ENCODE measurements around the gene GOLPH3L.
A peak's percentile ranks its signal among the peaks of the same experiment; 100 is the strongest.
"Not testable (repeated sequence)": the region's sequence is repeated elsewhere in the genome, so short reads cannot be mapped to it uniquely, and the experiment has no call there.

Gene GOLPH3L

GRCh38 chr1:150638430-150638829 lies 58.5 kb downstream of the GOLPH3L start:
- H3K4me3 ChIP-seq; H3K27ac ChIP-seq; H4K20me1 ChIP-seq; H3K9ac ChIP-seq; H3K27me3 ChIP-seq; H3K4me1 ChIP-seq; H3K9me3 ChIP-seq (replicated peaks in 1 of 11); H3K36me3 ChIP-seq; H3K4me2 ChIP-seq: not testable (repeated sequence)
- TF ChIP-seq Cebpa-rat (IDR thresholded peaks at IDR 0.05) = peak in 1 of 11 experiments; percentile 36; a peak in 1 of 22 replicates

GRCh38 chr1:150634839-150635622 lies 61.9 kb downstream of the GOLPH3L start:
- not testable (repeated sequence) for H3K9ac ChIP-seq

GRCh38 chr1:150629115-150629928 lies 67.6 kb downstream of the GOLPH3L start, which contains the start of gene ENSA:
TSS of gene ENSA (minus strand) at chr1:150629612. CDS start at chr1:150629470, 142 bp downstream.
- no peaks in the 10 kb centered on the region for H3K27me3 ChIP-seq
- H3K9me3 ChIP-seq (replicated peaks in 1 of 11) = no peaks in the 10 kb centered on the region
- peaks cover 0 to 17% (median 5%) of the 10 kb centered on the region in 11 experiments; a peak in 7 of 22 replicates for H4K20me1 ChIP-seq
- H3K9ac ChIP-seq = peak within 1 kb of the TSS; percentile 82 to 93 (median 87)
- H3K4me2 ChIP-seq = peak within 1 kb of the TSS; percentile 76 to 94 (median 89)
- TF ChIP-seq Cebpa-rat (IDR thresholded peaks at IDR 0.05) = no peak
- peak within 1 kb of the TSS; percentile 84 to 94 (median 89) for H3K27ac ChIP-seq
- peaks cover 19 to 43% (median 23%) of the 10 kb centered on the region in 10 experiments for H3K4me1 ChIP-seq
- peaks cover 32 to 38% (median 35%) of the 10 kb centered on the region in 11 experiments for H3K36me3 ChIP-seq
- H3K4me3 ChIP-seq = peak within 1 kb of the TSS; percentile 69 to 89 (median 73)

More at GRCh38 chr1:150634839-150635622, 61.9 kb downstream of the GOLPH3L start:
- H3K36me3 ChIP-seq; H3K27me3 ChIP-seq; H3K27ac ChIP-seq; H4K20me1 ChIP-seq; H3K4me3 ChIP-seq; H3K9me3 ChIP-seq (replicated peaks in 1 of 11): not testable (repeated sequence)
- Histone ChIP-seq H3K4me2 (peak overlapping the region in 6 of 11 experiments; percentile 2 to 49 (median 37); a peak in 7 of 22 replicates), H3K4me1 (peaks cover 7 to 21% (median 15%) of the 10 kb centered on the region in 10 experiments; a peak in 19 of 20 replicates)

- peak overlapping the region; percentile 69 to 89 (median 73) for H3K4me3 ChIP-seq
- no peaks in the 10 kb centered on the region for H3K27me3 ChIP-seq
- H3K27ac ChIP-seq = peak overlapping the region; percentile 84 to 94 (median 89)
- H3K36me3 ChIP-seq = peaks cover 38 to 44% (median 41%) of the 10 kb centered on the region in 11 experiments
- TF ChIP-seq Cebpa-rat (IDR thresholded peaks at IDR 0.05) = no peak
- H3K4me1 ChIP-seq = peaks cover 19 to 49% (median 23%) of the 10 kb centered on the region in 10 experiments
- peak overlapping the region; percentile 82 to 93 (median 87) for H3K9ac ChIP-seq
- H3K9me3 ChIP-seq (replicated peaks in 1 of 11) = no peaks in the 10 kb centered on the region
- H4K20me1 ChIP-seq = peaks cover 0 to 19% (median 5%) of the 10 kb centered on the region in 11 experiments; a peak in 7 of 22 replicates
- peak overlapping the region; percentile 71 to 94 (median 89) for H3K4me2 ChIP-seq
These were observed 68.2 kb downstream of the GOLPH3L start for GRCh38 chr1:150628766-150629114.

- peak overlapping the region; percentile 69 to 89 (median 73) for H3K4me3 ChIP-seq
- no peak for TF ChIP-seq Cebpa-rat (IDR thresholded peaks at IDR 0.05)
- peak overlapping the region; percentile 71 to 94 (median 89) for H3K4me2 ChIP-seq
- peaks cover 45 to 52% (median 49%) of the 10 kb centered on the region in 11 experiments for H3K36me3 ChIP-seq
- H3K27ac ChIP-seq = peak overlapping the region in 8 of 11 experiments; percentile 84 to 91 (median 88); a peak in 13 of 22 replicates
- H3K9me3 ChIP-seq (replicated peaks in 1 of 11) = no peaks in the 10 kb centered on the region
- peaks cover 0 to 21% (median 5%) of the 10 kb centered on the region in 11 experiments; a peak in 7 of 22 replicates for H4K20me1 ChIP-seq
- peak overlapping the region; percentile 82 to 93 (median 87); a peak in 21 of 22 replicates for H3K9ac ChIP-seq
- H3K4me1 ChIP-seq = peaks cover 19 to 54% (median 23%) of the 10 kb centered on the region in 10 experiments
- H3K27me3 ChIP-seq = no peaks in the 10 kb centered on the region
These were observed 69.0 kb downstream of the GOLPH3L start for GRCh38 chr1:150627826-150628410.

- no peak overlapping the region for H3K27ac ChIP-seq
- no peaks in the 10 kb centered on the region for H3K27me3 ChIP-seq
- peaks cover 0 to 21% (median 5%) of the 10 kb centered on the region in 11 experiments; a peak in 7 of 22 replicates for H4K20me1 ChIP-seq
- TF ChIP-seq Cebpa-rat (IDR thresholded peaks at IDR 0.05) = no peak
- no peak overlapping the region for H3K4me2 ChIP-seq
- H3K4me3 ChIP-seq = no peak overlapping the region
- H3K9me3 ChIP-seq (replicated peaks in 1 of 11) = no peaks in the 10 kb centered on the region
- peaks cover 19 to 72% (median 34%) of the 10 kb centered on the region in 10 experiments for H3K4me1 ChIP-seq
- H3K9ac ChIP-seq = peak overlapping the region in 1 of 11 experiments; percentile 25; a peak in 2 of 22 replicates
- peaks cover 49 to 68% (median 63%) of the 10 kb centered on the region in 11 experiments for H3K36me3 ChIP-seq
These were observed 70.8 kb downstream of the GOLPH3L start for GRCh38 chr1:150626150-150626549.

GRCh38 chr1:150624546-150624945 lies 72.4 kb downstream of the GOLPH3L start:
- Histone ChIP-seq H3K4me2 (0 out of 22 replicates have a peak overlapping the region, but pooled peaks of 1 of the 11 experiments have one; percentile 11), H3K4me1 (peaks cover 10 to 78% (median 41%) of the 10 kb centered on the region in 10 experiments), H4K20me1 (peaks cover 0 to 21% (median 5%) of the 10 kb centered on the region in 11 experiments; a peak in 7 of 22 replicates), H3K9ac (peak overlapping the region in 1 of 11 experiments; percentile 30; a peak in 1 of 22 replicates), H3K36me3 (peaks cover 53 to 84% (median 79%) of the 10 kb centered on the region in 11 experiments)
- not testable (repeated sequence) for H3K27ac ChIP-seq; H3K27me3 ChIP-seq; H3K4me3 ChIP-seq; H3K9me3 ChIP-seq (replicated peaks in 1 of 11)

- not testable (repeated sequence) for H3K27ac ChIP-seq; H3K9me3 ChIP-seq (replicated peaks in 1 of 11); H3K9ac ChIP-seq; H3K27me3 ChIP-seq; H3K4me3 ChIP-seq
- H3K4me2 ChIP-seq = 0 out of 22 replicates have a peak overlapping the region, but pooled peaks of 1 of the 11 experiments have one; percentile 28
- H3K4me1 ChIP-seq = peaks cover 10 to 83% (median 44%) of the 10 kb centered on the region in 10 experiments
- peaks cover 0 to 21% (median 5%) of the 10 kb centered on the region in 11 experiments; a peak in 7 of 22 replicates for H4K20me1 ChIP-seq
- peaks cover 53 to 88% (median 83%) of the 10 kb centered on the region in 11 experiments for H3K36me3 ChIP-seq
These were observed 72.8 kb downstream of the GOLPH3L start for GRCh38 chr1:150624134-150624533.

Data from BLaER1 treated with 17β-estradiol and CSF1 and Interleukin-3, amounts not matched to agents 10 nM and 100 nM (cell line).